HepG2 (cell line): ENCODE measurements around the gene KCTD14. TPM values are rescaled to one million over a fixed set of nuclear protein-coding genes. Genes with fewer than 3 reads are reported as not detected.
A peak's percentile ranks its signal among the peaks of the same experiment; 100 is the strongest.

ENCODE experiments used
- DDIT3 ChIP-seq: sonication (generic); formaldehyde crosslinking; IDR thresholded peaks from 2 replicates; pipeline ENCODE4 v1.4.0; 2020; ENCODE audit warnings: mild to moderate bottlenecking, missing genetic modification reagents
- NR0B2 ChIP-seq: sonication (generic); formaldehyde crosslinking; IDR thresholded peaks from 2 replicates; pipeline ENCODE4 v1.4.0; 2020; ENCODE audit warnings: mild to moderate bottlenecking, missing genetic modification reagents
- RERE ChIP-seq: IDR thresholded peaks from 2 replicates; pipeline ENCODE4 v1.6.1; 2016; ENCODE audit warnings: low read depth, missing genetic modification reagents, missing compliant biosample characterization
- SRSF1 ChIP-seq: fragments of 200-400 bp; formaldehyde crosslinking; optimal IDR thresholded peaks from 2 replicates; pipeline ENCODE3; 2017; ENCODE audit warnings: mild to moderate bottlenecking, low read depth, low read length, moderate library complexity
- SRY ChIP-seq: sonication (generic); formaldehyde crosslinking; IDR thresholded peaks from 2 replicates; pipeline ENCODE4 v1.8.0; 2022; ENCODE audit warnings: mild to moderate bottlenecking, missing genetic modification reagents
- TARDBP ChIP-seq: sonication (generic); formaldehyde crosslinking; IDR thresholded peaks from 2 replicates; pipeline ENCODE4 v1.8.0; 2022; ENCODE audit warnings: mild to moderate bottlenecking, missing genetic modification reagents
- TFAP4 ChIP-seq: sonication (generic); IDR thresholded peaks from 2 replicates; pipeline ENCODE4 v1.6.1; 2016; ENCODE audit warnings: low read depth, borderline replicate concordance
- ZBTB37 ChIP-seq: sonication (generic); formaldehyde crosslinking; IDR thresholded peaks from 2 replicates; pipeline ENCODE4 v1.4.0; 2020; ENCODE audit warnings: mild to moderate bottlenecking, missing genetic modification reagents
- ZBTB44 ChIP-seq: sonication (generic); formaldehyde crosslinking; IDR thresholded peaks from 2 replicates; pipeline ENCODE4 v1.4.0; 2020; ENCODE audit warnings: missing genetic modification reagents
- ZNF136 ChIP-seq: sonication (generic); formaldehyde crosslinking; IDR thresholded peaks from 2 replicates; pipeline ENCODE4 v1.8.1; 2022; ENCODE audit warnings: low read depth, mild to moderate bottlenecking, moderate library complexity, missing genetic modification reagents
- ZNF513 ChIP-seq: sonication (generic); formaldehyde crosslinking; conservative IDR thresholded peaks from 2 replicates; pipeline ENCODE4 v1.5.0; 2020; ENCODE audit warnings: missing genetic modification reagents
- ZNF720 ChIP-seq: sonication (generic); formaldehyde crosslinking; IDR thresholded peaks from 2 replicates; pipeline ENCODE4 v1.4.0; 2020; ENCODE audit warnings: missing genetic modification reagents
- ZNF761 ChIP-seq: sonication (generic); formaldehyde crosslinking; conservative IDR thresholded peaks from 2 replicates; pipeline ENCODE4 v1.4.0; 2020; ENCODE audit warnings: mild to moderate bottlenecking, missing genetic modification reagents
- ZNF780A ChIP-seq: sonication (generic); formaldehyde crosslinking; IDR thresholded peaks from 2 replicates; pipeline ENCODE4 v1.8.0; 2022; ENCODE audit warnings: mild to moderate bottlenecking, missing genetic modification reagents, moderate library complexity
- polyA plus RNA-seq, 8 experiments: library from polyadenylated mRNA; depleted of rRNA in 3 of 8; stranded (reverse) in 7 of 8; unstranded in 1 of 8; fragments of >200 nt; fragmentation: Illumina TruSeq in 4 of 8; extraction: Trizol in 4 of 8; gene quantifications; 2 replicates each; pipeline versions ENCODE4 v1.2.1 to v1.2.3, GENCODE V29; 2011 to 2016; ENCODE audit warnings: low read depth in 4 of 8, missing spikeins in 1 of 8, mixed read lengths in 1 of 8; ENCODE audit not compliant: insufficient read depth in 1 of 8
- total RNA-seq, 5 experiments: library from RNA; depleted of rRNA; stranded (reverse); fragments of >200 nt; fragmentation: Illumina TruSeq; extraction: Trizol; gene quantifications; 2 replicates each; pipeline ENCODE4 v1.2.3, GENCODE V29; 2016; ENCODE audit warnings: low read depth in 1 of 5

The KCTD14 gene
- total and polyA plus RNA-seq, 2 of the 13 experiments (the other 11 are each of a cell fraction or from before 2014, with no cell fraction given): 10.3 to 15.6 TPM

- TF ChIP-seq SRSF1 (no peak), TARDBP (peak; percentile 80), ZNF136 (CRISPR knock-in tag) (no peak), RERE (no peak), ZNF761 (CRISPR knock-in tag) (peak; percentile 88; the same call in 1 of the 2 replicates), ZBTB44 (no peak), DDIT3 (CRISPR knock-in tag) (no peak), ZNF720 (no peak), ZBTB37 (no peak), ZNF513 (CRISPR knock-in tag) (no peak), TFAP4 (no peak), SRY (peak; percentile 69; the same call in 1 of the 2 replicates), ZNF780A (CRISPR knock-in tag) (no peak; the same call in 1 of the 2 replicates), NR0B2 (CRISPR knock-in tag) (no peak)
Measured at GRCh38 chr11:78022397-78023396, at the start of gene KCTD14 (continued).
